Suppressor macrophage treated with lipopolysaccharide for 4 hours (primary cell): ENCODE results near the gene MBD3L4.
"Not testable (repeated sequence)": the region's sequence is repeated elsewhere in the genome, so short reads cannot be mapped to it uniquely, and the experiment has no call there.

Experiments used
- DNase-seq: peaks from one replicate; pipeline ENCODE4 v3.0.0-alpha.2; 2020

Gene MBD3L4

GRCh38 chr19:7040079-7040478 is at the start of gene MBD3L4:
Gene MBD3L4 (minus strand): TSS chr19:7040179. CDS start chr19:7040144, 35 bp downstream.
- DNase-seq, result not testable (repeated sequence)

- DNase-seq, result no peak
Observed at GRCh38 chr19:7088999-7089398, 49.0 kb upstream of the MBD3L4 start.

- no peak for DNase-seq
Observed at GRCh38 chr19:7083076-7083956, 43.3 kb upstream of the MBD3L4 start.

DNA sequence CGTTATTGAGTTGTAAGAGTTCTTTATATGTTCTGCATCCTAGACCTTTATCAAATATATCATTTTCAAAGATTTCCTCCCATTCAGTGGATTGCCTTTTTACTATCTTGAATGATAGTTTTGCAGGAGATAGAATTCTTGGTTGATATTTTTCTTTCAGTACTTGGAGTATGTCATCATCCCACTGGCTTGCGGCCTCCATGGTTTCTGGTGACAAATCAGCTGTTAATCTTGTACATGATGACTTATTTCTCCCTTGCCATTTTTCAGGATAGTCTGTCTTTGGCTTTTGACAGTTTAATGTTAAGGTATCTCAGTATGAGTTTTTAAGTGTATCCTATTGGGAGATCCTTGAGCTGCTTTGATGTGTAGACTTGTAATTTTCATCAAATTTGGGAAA is 38.0 kb upstream of the MBD3L4 start:
- no peak for DNase-seq

DNA sequence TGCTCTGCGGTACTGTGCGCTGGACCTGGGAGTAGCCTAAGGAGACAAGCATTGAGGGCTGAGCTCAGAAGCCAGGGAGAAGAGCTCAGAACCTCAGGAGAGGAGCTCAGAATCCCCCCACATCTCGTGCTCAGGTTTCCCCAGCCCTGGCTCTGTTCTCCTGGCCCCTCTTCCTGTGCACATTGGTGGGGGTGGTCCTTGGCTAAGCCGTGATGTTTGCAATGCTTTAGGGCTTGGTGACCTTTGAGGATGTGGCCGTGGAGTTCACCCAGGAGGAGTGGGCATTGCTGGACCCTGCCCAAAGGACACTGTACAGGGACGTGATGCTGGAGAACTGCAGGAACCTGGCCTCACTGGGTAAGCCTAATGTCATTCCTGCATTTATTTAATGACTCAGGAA is 36.2 kb upstream of the MBD3L4 start:
- no peak for DNase-seq

DNA sequence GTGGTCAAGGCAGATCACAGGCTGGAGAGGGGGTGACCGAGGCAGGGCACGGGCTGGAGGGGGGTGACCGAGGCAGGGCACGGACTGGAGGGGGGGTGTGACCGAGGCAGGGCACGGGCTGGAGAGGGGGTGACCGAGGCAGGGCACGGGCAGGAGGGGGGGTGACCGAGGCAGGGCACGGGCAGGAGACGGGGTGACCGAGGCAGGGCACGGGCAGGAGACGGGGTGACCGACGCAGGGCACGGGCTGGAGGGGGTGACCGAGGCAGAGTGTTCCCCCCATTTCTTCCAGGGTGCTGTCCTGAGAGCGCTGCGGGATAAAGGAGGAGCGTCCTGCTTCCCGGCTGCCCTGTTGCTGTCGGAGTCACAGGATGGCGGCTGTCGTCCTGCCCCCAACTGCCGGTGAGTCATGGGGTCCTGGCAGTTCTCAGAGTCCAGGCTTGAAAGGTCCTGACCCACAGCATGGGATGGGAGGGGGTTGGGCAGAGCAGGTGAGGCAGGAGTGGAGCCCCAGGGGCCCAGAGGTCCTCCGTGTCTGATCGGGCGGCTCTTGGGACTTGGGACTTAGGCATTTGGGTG is 34.8 kb upstream of the MBD3L4 start:
- DNase-seq, result no peak

DNA sequence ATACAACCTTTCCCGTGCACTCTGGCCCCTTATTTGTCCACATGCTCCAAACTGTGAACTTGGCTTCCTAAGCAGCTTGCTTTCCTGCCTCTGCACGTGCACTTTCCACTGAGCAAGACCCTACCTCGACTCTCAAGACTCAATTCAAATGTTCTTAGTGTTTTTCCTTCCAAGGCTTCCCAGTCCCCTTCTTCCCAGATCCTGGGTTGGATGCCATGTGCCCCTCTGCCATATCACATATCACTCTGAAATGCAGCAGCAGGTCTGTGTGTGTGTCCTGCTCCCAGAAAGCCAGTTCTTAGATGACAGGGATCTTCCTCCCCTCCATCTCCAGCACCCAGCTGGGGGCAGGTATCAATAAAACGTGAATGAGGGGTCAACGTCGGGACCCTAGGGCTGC is 32.6 kb upstream of the MBD3L4 start:
- DNase-seq, result no peak

GRCh38 chr19:7069904-7070226 is 29.9 kb upstream of the MBD3L4 start:
- no peak for DNase-seq

DNA sequence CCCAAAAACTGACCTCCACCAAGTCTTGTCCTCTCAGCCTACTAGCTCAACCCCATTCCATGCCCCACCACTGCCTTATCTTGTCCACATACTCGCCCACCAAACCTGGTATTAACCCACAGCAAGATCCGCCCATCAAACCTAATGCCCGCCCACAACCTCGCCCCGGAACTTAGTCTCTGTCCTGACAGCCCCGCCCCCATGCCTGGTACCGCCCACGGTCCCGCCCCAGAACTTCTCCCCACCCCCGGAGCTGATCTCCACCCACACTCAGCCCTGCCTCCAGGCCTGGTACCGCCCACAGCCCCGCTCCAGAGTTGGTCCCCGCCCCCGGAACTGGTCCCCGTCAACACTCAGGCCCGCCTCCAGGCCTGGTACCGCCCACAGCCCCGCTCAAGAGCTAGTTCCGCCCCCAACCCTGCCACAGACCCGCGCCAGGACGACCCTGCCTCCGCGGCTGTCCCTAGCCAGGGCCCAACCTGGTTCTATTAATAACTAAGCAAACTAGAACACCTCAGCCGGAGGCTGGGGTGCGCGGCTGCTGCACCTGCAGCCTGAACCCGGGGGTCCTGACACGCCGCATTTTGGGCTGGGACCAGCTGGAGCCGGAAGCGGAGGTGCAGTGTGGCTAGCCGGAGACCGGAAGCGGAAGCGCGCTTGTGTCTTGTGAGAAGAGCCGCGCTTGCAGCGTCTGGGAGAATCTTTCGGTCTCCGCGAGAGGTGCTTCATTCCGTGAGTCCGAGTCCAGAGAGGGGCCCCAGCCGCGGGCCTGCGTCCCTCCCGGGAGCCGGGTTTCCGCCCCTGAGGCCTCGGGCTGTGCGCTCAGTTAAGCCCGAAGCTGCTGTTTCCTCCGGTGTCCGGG is 29.3 kb upstream of the MBD3L4 start, which contains the start of gene ZNF557:
ZNF557 (plus strand) TSS at position 662 of the 862 bp plus-strand sequence. CDS start 5,372 bp downstream, outside the sequence.
- peak; percentile 98 for DNase-seq

GRCh38 chr19:7068599-7068998 is 28.6 kb upstream of the MBD3L4 start:
- no peak for DNase-seq

- DNase-seq, result no peak
Observed at GRCh38 chr19:7067716-7068115, 27.7 kb upstream of the MBD3L4 start.

DNA sequence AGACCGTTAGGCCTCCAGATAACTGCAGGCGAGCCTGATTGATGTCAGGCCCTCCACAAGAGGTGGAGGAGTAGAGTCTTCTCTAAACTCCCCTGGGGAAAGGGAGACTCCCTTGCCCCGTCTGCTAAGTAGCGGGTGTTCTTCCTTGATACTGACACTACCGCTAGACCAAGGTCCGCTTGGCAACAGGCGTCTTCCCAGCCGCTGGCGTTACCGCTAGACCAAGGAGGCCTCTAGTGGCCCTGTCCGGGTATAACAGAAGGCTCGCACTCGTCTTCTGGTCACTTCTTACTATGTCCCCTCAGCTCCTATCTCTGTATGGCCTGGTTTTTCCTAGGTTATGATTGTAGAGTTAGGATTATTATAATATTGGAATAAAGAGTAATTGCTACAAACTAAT is 27.1 kb upstream of the MBD3L4 start:
- DNase-seq, result not testable (repeated sequence)

GRCh38 chr19:7063764-7064418 is 23.9 kb upstream of the MBD3L4 start:
- DNase-seq, result no peak

DNA sequence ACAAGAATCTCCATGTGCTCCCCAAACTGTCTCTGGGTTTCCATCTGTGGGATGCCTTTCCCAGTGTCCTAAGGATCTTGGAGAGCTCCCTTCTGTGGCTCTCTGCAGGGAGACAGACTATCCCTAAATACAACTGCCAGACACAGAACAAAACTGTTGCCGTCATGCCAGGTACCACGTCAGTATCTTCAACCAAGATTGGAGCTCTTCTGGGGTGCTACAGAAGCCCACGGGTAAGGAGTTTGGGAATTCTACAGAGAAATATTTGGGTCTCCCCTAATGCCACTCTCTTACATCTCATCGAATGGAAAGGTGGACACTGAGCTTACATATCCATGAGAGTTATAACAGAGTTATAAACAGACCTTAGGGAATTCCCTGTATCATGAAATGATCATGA is 23.4 kb upstream of the MBD3L4 start:
- DNase-seq, result no peak

DNA sequence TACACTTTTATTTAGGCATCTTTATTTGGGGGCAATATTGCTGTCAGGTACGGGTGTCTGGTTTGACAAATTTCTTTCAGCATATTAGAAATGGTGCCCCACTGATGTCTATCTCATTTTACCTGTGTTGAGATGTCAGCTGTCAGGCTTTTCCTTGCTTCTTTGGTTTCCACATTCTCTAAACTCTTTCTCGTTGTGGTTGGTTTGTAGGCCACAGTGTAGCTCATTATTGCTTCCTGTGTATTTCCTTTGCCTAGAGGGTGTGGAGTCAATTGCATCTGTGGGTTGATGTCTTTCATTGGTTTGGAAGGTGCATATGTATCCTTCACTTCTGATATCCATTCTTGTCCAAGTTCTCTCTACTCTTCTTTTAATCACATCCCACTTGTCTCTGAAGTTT is 20.0 kb upstream of the MBD3L4 start:
- DNase-seq, result not testable (repeated sequence)

- not testable (repeated sequence) for DNase-seq
Observed at GRCh38 chr19:7058576-7058975, 18.6 kb upstream of the MBD3L4 start, which contains the start of gene MBD3L3. Gene MBD3L3 (minus strand): TSS chr19:7058676. CDS start chr19:7058605, 71 bp downstream.

DNA sequence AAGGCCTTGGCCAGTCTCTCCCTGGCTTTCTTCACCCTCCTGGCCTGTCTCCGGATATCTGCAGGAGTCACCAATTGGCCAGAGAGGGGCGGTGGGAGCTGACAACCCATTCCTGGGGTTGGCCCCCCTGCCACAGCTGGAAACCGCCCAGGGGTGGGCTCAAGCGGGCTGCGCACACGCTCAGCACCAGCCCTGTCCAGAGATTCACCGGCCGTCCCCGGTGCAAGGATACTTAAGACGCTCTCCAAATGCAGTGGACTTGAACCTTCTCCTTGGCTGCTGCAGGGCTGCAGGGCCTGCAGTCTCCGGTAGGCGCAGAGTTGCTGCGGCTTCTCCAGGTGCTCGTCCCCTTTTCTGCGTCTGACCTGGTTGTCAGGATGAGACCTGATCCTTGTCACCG is 16.4 kb upstream of the MBD3L4 start:
- DNase-seq, result not testable (repeated sequence)

DNA sequence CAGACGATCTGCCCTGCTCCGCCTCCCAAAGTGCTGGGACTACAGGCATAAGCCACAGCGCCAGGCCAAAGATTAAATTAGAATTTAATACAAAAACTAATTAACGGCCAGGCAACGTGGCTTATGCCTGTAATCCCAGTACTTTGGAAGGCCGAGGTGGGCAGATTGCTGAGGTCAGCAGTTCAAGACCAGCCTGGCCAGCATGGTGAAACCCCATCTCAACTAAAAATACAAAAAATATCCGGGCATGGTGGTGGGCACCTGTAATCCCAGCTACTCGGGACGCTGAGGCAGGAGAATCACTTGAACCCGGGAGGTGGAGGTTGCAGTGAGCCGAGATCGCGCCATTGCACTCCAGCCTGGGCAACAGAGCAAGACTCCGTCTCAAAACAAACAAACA is 15.7 kb upstream of the MBD3L4 start:
- not testable (repeated sequence) for DNase-seq

DNA sequence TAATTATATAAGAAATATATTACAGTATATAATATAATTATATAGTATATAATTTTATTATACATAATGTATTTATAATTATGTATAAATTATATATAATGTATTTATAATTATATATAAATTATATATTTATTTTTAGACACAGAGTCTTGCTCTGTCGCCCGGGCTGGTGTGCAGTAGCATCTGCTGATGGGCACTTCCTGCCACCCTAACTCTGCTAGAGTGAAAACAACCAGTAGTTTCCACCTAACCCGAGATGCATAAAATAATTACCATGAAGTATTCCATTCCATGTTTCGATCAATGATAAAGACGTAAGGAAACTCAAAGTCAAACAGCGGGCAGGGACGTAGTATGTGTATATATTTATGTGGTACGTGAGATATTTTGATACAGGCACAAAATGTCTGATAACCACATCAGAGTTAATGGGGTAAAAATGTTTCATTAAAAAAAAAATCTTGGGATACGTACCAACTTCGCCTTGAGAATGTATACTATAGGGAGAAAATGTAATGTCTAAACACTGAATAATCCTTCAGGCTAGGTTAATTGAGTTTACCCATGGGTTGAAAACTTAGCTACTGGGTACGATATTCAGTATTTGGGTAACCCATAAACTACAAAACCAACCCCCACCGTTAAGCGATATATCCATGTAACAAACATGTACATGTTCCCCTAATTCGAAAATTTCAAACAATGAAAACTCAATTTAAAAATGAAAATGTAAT is 14.8 kb upstream of the MBD3L4 start:
- DNase-seq, result not testable (repeated sequence)

- DNase-seq, result not testable (repeated sequence)
Observed at GRCh38 chr19:7052896-7053295, 12.9 kb upstream of the MBD3L4 start.

- not testable (repeated sequence) for DNase-seq
Observed at GRCh38 chr19:7051421-7051820, 11.4 kb upstream of the MBD3L4 start.

DNA sequence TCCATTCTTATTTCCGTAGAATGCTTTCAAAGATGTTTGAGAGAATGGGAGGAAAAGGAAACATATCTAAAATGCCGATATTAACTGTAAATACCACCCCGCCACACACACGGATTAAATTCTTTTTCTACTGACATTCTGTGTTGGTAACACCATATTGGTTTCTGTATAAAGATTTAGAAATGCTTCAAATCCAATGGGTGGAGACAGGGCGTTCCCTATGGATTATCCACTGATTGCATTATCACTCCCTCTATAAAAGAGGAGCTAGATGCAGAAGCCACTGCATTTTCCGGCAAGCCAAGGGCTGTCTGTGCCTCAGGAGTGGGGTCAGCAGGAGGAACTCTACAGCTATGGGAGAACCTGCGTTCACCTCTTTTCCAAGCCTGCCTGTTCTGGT is 9.0 kb upstream of the MBD3L4 start, which contains the start of gene MBD3L2:
MBD3L2 (plus strand) TSS at position 301 of the 400 bp plus-strand sequence; CDS start at position 354, 53 bp downstream.
- DNase-seq, result not testable (repeated sequence)
